Measurements from ENCODE around the gene ZBED3. TPM values are rescaled to one million over a fixed set of nuclear protein-coding genes. Genes with fewer than 3 reads are reported as not detected.

Gene ZBED3
- total and polyA plus RNA-seq, 2 of the 8 experiments (the other 6 are each of a cell fraction or from before 2014, with no cell fraction given) = 7.9 to 9.4 TPM

- TF ChIP-seq CBX5 (IDR thresholded peaks at IDR 0.05; ENCODE audit: low read depth, low read length) = no peak
- TF ChIP-seq POLR2A (IDR thresholded peaks at IDR 0.05; ENCODE audit: control extremely low read depth in 1 of 2, low read depth in 2 of 2, low read length in 2 of 2) = peak in 1 of 2 experiments; percentile 73; a peak in 2 of 3 replicates
Measured at GRCh38 chr5:77030097-77031071, 56.7 kb downstream of the ZBED3 start, which contains the start of gene AGGF1 (continued).
